ENCODE measurements around the gene NHEJ1. TPM values are rescaled to one million over a fixed set of nuclear protein-coding genes. Genes with fewer than 3 reads are reported as not detected.

The NHEJ1 gene
- total and polyA plus RNA-seq, 2 of the 13 experiments (the other 11 are each of a cell fraction or from before 2014, with no cell fraction given) = 30.0 to 30.7 TPM

- TF ChIP-seq SALL1 (CRISPR knock-in tag; IDR thresholded peaks at IDR 0.05) (peak; percentile 91), ZNF780A (CRISPR knock-in tag; IDR thresholded peaks at IDR 0.05) (no peak; the same call in 1 of the 2 replicates), FOXC1 (CRISPR knock-in tag; IDR thresholded peaks at IDR 0.05; ENCODE audit: borderline replicate concordance) (peak; percentile 4; the same call in 1 of the 2 replicates), ZNF557 (CRISPR knock-in tag; IDR thresholded peaks at IDR 0.05) (no peak), ZNF775 (CRISPR knock-in tag; IDR thresholded peaks at IDR 0.05; ENCODE audit: borderline replicate concordance) (no peak), PLRG1 (conservative IDR thresholded peaks at IDR 0.05) (no peak), ZBTB38 (CRISPR knock-in tag; IDR thresholded peaks at IDR 0.05) (peak; percentile 60), THAP9 (CRISPR knock-in tag; IDR thresholded peaks at IDR 0.05; ENCODE audit: borderline replicate concordance) (peak; percentile 67; the same call in 1 of the 2 replicates), FLYWCH1 (CRISPR knock-in tag; IDR thresholded peaks at IDR 0.05) (no peak), GZF1 (CRISPR knock-in tag; IDR thresholded peaks at IDR 0.05) (no peak), ZNF574 (CRISPR knock-in tag; IDR thresholded peaks at IDR 0.05) (peak; percentile 46; the same call in 1 of the 2 replicates), DMAP1 (CRISPR knock-in tag; IDR thresholded peaks at IDR 0.05) (no peak; the same call in 1 of the 2 replicates), SPEN (CRISPR knock-in tag; IDR thresholded peaks at IDR 0.05; ENCODE audit: low read depth) (peak; percentile 63), HDAC2 (CRISPR knock-in tag; IDR thresholded peaks at IDR 0.05) (peak; percentile 94), ZSCAN31 (CRISPR knock-in tag; IDR thresholded peaks at IDR 0.05; ENCODE audit: low read depth) (0 out of 2 replicates have a peak, but pooled peaks have one; percentile 22), REXO4 (CRISPR knock-in tag; IDR thresholded peaks at IDR 0.05; ENCODE audit: borderline replicate concordance) (no peak), ZNF891 (CRISPR knock-in tag; IDR thresholded peaks at IDR 0.05) (no peak), STAT5B (CRISPR knock-in tag; IDR thresholded peaks at IDR 0.05) (0 out of 2 replicates have a peak, but pooled peaks have one; percentile 58), MAX (IDR thresholded peaks at IDR 0.05) (peak; percentile 52; the same call in 1 of the 2 replicates), MAFF (IDR thresholded peaks at IDR 0.05; ENCODE audit: low read depth, low read length) (no peak), ZNF430 (CRISPR knock-in tag; IDR thresholded peaks at IDR 0.05) (peak; percentile 63; the same call in 1 of the 2 replicates)
These were observed 47.5 kb upstream of the NHEJ1 start (continued) for GRCh38 chr2:219207884-219208740.

Data from HepG2 (cell line).